Measurements from ENCODE around the gene DPP6.

GRCh38 chr7:154504918-154505317, 452.7 kb downstream of the DPP6 start:
- TF ChIP-seq POLR2A (IDR thresholded peaks at IDR 0.05; ENCODE audit: low read depth, low read length) (no peak), POLR2AphosphoS5 (IDR thresholded peaks at IDR 0.05; ENCODE audit: low read depth, low read length) (no peak), TAF1 (IDR thresholded peaks at IDR 0.05; ENCODE audit: low read depth, low read length) (no peak), PAX5 (IDR thresholded peaks at IDR 0.05; ENCODE audit: insufficient read depth, low read length, severe bottlenecking) (no peak)
